SK-N-SH treated with all-trans-retinoic acid at 6 μM for 48 hours (cell line): ENCODE measurements around the gene SF3B3.

Experiments
- ARNTL ChIP-seq: fragments of 450-650 bp; formaldehyde crosslinking; IDR thresholded peaks from 2 replicates; pipeline ENCODE4 v1.5.0; 2020; ENCODE audit warnings: low read depth, mild to moderate bottlenecking, moderate library complexity, borderline replicate concordance
- CREB5 ChIP-seq: fragments of 250-450 bp; sonication (Bioruptor Pico); IDR thresholded peaks from 2 replicates; pipeline ENCODE4 v1.5.1; 2020; ENCODE audit warnings: low read depth, mild to moderate bottlenecking, moderate library complexity
- GLIS3 ChIP-seq: fragments of 250-450 bp; sonication (Bioruptor Pico); IDR thresholded peaks from 2 replicates; pipeline ENCODE4 v1.5.0; 2020; ENCODE audit warnings: mild to moderate bottlenecking, moderate library complexity
- ISL1 ChIP-seq: fragments of 250-450 bp; sonication (Bioruptor Pico); IDR thresholded peaks from 2 replicates; pipeline ENCODE4 v2.1.2; 2022; ENCODE audit warnings: mild to moderate bottlenecking, moderate library complexity
- OSR1 ChIP-seq: fragments of 250-450 bp; sonication (Bioruptor Pico); IDR thresholded peaks from 2 replicates; pipeline ENCODE4 v1.8.0; 2022; ENCODE audit warnings: moderate library complexity, mild to moderate bottlenecking, inconsistent platforms
- PATZ1 ChIP-seq: fragments of 250-450 bp; sonication (Bioruptor Pico); IDR thresholded peaks from 2 replicates; pipeline ENCODE4 v1.8.0; 2020; ENCODE audit warnings: mild to moderate bottlenecking, moderate library complexity, borderline replicate concordance
- POU6F1 ChIP-seq: fragments of 250-450 bp; sonication (Bioruptor Pico); IDR thresholded peaks from 2 replicates; pipeline ENCODE4 v1.8.0; 2021; ENCODE audit warnings: low read depth, mild to moderate bottlenecking, moderate library complexity, borderline replicate concordance
- ZC3H10 ChIP-seq: fragments of 250-450 bp; sonication (Bioruptor Pico); IDR thresholded peaks from 2 replicates; pipeline ENCODE4 v1.5.1; 2021; ENCODE audit warnings: mild to moderate bottlenecking, moderate library complexity
- ZFP30 ChIP-seq: fragments of 450-650 bp; formaldehyde crosslinking; IDR thresholded peaks from 2 replicates; pipeline ENCODE4 v1.5.0; 2022; ENCODE audit warnings: mild to moderate bottlenecking, moderate library complexity
- ZNF70 ChIP-seq: fragments of 450-650 bp; formaldehyde crosslinking; IDR thresholded peaks from 2 replicates; pipeline ENCODE4 v1.5.0; 2020; ENCODE audit warnings: mild to moderate bottlenecking, moderate library complexity

GRCh38 chr16:70523743-70524398 is at the start of gene SF3B3:
- TF ChIP-seq ARNTL (CRISPR knock-in tag), result no peak
- no peak for TF ChIP-seq PATZ1 (CRISPR knock-in tag)
- no peak for TF ChIP-seq GLIS3
- TF ChIP-seq POU6F1, result 0 out of 2 replicates have a peak, but pooled peaks have one; percentile 49
- no peak for TF ChIP-seq CREB5 (CRISPR knock-in tag)
- TF ChIP-seq ZFP30 (CRISPR knock-in tag), result no peak
- no peak for TF ChIP-seq ISL1 (CRISPR knock-in tag)
- TF ChIP-seq ZNF70 (CRISPR knock-in tag), result no peak
- TF ChIP-seq OSR1 (CRISPR knock-in tag), result no peak
- no peak for TF ChIP-seq ZC3H10 (CRISPR knock-in tag)
